PC-9 (cell line): ENCODE data around the gene ZNF569.

Source experiments
- CTCF ChIP-seq: fragments of 200-600 bp; sonication (generic); conservative IDR thresholded peaks from 2 replicates; pipeline ENCODE4 v1.6.1; 2017; ENCODE audit warnings: mixed run types, antibody characterized with exemption, mild to moderate bottlenecking, moderate library complexity
- EZH2 ChIP-seq: fragments of 200-600 bp; sonication (generic); IDR thresholded peaks from 2 replicates; pipeline ENCODE4 v1.8.0; 2017; ENCODE audit warnings: antibody characterized with exemption, low read depth

GRCh38 chr19:37507167-37507464 is 39.9 kb upstream of the ZNF569 start:
- TF ChIP-seq EZH2: no peak
- no peak for TF ChIP-seq CTCF
